GM19397 (cell line): ENCODE results near the gene LMOD2.
A peak's percentile ranks its signal among the peaks of the same experiment; 100 is the strongest.
"Not testable (repeated sequence)": the region's sequence is repeated elsewhere in the genome, so short reads cannot be mapped to it uniquely, and the experiment has no call there.

Experiments used
- ATAC-seq: cut with Tn5 transposase; IDR thresholded peaks from one replicate; pipeline ENCODE4 v1.9.1; 2021; ENCODE audit warnings: mild to moderate bottlenecking, moderate library complexity; ENCODE audit not compliant: unreplicated experiment

Gene LMOD2, protein sequence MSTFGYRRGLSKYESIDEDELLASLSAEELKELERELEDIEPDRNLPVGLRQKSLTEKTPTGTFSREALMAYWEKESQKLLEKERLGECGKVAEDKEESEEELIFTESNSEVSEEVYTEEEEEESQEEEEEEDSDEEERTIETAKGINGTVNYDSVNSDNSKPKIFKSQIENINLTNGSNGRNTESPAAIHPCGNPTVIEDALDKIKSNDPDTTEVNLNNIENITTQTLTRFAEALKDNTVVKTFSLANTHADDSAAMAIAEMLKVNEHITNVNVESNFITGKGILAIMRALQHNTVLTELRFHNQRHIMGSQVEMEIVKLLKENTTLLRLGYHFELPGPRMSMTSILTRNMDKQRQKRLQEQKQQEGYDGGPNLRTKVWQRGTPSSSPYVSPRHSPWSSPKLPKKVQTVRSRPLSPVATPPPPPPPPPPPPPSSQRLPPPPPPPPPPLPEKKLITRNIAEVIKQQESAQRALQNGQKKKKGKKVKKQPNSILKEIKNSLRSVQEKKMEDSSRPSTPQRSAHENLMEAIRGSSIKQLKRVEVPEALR

DNA sequence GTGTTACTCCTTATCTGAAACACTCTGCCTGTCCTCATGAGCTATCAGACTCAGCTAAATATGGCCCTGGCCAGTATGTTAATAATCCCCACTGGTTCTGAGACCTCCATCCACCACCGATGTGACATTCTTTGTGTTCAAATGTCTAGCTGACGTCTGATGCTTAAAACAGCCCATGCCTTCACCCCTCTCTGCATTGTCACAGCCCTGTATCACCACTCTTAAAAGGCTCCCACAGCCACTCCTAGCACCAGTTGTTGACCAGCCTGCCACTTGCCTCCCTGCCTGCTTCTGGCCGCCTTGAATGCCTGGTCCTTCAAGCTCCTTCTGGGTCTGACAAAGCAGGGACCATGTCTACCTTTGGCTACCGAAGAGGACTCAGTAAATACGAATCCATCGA is at the start of gene LMOD2:
TSS of gene LMOD2 (plus strand) at position 253 of the 400 bp plus-strand sequence. CDS start at position 351, 98 bp downstream.
- ATAC-seq: no peak

- no peak for ATAC-seq
Measured at GRCh38 chr7:123607423-123607975, 48.2 kb upstream of the LMOD2 start.

DNA sequence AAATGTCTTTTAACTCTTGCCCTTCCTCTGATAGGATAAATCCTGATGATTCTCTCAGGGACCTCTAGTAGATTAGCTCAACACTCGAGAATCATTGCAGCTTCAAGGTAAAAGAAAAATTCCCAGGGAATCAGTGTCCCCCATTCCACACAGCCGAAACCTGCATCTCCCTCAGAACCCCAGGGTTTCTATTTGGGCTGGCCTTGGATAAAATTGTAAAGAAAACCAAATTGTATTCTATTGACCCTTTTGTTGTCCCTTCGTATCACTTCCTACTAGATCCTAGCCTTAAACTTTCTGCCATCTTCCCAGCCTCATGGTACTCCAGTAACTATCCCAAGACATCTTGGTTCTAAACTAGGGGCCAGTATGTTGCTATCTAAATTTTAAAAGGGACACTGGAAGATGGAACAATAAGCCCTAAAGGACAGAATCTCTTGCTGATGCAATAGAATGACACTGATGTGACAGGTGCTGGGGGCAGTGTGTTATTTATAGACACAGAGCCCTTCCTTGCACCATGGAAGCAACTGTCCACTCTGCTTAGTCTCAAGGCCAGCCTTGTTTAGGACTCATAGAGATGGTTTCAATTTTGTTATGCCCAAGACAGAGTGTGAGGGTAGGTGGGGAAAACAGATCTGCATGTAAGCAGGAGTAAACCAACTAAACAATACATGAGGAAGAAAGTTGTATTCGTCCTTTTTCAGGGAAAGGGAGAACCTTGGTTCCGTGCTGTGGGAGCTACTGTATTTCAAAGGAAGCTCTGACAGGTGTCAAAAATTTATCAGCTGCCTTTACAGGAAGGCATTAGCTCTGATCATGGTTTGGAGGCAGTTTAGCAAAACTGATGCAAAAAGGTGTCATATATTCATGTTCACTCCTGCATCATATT is 46.4 kb upstream of the LMOD2 start:
- ATAC-seq: no peak

- ATAC-seq: no peak
Measured at GRCh38 chr7:123609883-123610239, 45.8 kb upstream of the LMOD2 start.

GRCh38 chr7:123612024-123612423 is 43.6 kb upstream of the LMOD2 start:
- no peak for ATAC-seq

DNA sequence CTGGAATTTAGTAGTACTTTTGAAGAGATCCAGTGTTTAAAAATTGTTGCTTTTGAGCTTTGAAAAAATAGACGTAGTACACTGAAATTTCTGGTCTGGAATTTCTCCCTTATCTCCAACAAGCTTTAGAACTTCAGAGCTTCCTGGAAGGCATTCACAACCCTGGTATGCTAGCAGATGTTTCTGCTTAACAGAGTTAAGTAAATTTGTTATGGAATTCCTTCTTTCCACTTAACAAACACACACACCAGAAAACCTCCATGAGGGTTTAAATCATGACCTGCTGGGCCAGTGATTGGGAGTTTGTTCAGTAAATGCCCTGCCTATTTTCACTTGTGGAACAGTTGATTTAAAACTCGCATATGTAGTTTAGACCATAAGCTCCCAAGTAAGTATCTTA is 40.3 kb upstream of the LMOD2 start:
- ATAC-seq: no peak

GRCh38 chr7:123616223-123616622 is 39.4 kb upstream of the LMOD2 start:
- no peak for ATAC-seq

DNA sequence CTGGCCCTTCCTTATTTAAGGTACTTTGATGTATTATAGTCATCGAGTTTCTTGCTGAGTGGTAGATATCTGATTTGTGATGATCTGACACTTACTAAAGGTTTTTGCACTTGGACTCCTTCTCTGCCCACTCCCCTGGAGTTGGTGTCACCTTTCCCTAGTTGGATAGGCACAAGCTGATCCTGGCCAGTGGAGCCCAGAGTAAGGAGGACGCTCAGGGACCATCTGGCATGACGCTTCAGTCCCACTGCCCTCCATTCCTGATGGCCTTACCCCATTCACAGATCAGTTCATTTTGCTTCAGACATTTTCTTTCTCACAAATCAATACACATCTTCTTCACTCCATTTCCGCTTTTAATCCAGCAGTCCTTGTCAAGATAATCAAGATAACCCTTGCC is 34.0 kb upstream of the LMOD2 start:
- no peak for ATAC-seq

DNA sequence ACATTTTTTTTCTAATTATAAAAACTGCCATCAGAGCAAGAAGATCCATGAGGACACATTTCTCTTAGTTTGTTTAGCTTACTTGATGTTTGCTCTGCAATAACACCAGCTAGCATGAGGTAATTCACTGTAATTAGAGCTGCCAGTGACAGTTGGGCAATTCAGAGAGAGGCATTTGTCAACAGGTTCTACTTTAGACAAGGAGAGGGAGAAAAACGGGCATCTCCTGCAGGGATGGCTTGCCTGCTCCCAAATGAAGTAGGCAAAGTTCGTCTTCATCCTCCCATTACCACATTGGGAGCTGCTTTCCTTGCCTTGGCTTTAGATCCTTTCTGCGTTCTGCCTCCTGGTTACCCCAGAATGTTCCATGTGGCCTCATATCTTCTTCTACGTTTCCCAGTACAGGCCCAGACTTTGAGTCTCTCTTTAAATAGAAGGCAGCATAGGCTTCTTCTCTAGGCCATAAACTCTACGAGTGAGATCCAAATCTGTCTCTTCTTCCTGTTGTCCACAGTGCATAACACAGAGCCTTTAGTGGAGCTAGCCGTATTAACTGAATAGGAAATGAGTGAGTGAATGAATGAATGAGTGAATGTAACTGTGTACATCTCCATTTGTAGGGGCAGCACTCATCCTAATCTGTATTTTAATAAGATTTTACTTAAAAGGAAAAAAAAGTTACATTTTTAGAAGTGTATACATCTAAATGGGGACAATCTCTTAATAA is 32.8 kb upstream of the LMOD2 start:
- no peak for ATAC-seq

- ATAC-seq: peak; percentile 93
Measured at GRCh38 chr7:123624527-123625183, 31.0 kb upstream of the LMOD2 start.

- ATAC-seq: no peak
Measured at GRCh38 chr7:123625254-123625653, 30.4 kb upstream of the LMOD2 start.

- ATAC-seq: no peak
Measured at GRCh38 chr7:123627851-123628250, 27.8 kb upstream of the LMOD2 start.

DNA sequence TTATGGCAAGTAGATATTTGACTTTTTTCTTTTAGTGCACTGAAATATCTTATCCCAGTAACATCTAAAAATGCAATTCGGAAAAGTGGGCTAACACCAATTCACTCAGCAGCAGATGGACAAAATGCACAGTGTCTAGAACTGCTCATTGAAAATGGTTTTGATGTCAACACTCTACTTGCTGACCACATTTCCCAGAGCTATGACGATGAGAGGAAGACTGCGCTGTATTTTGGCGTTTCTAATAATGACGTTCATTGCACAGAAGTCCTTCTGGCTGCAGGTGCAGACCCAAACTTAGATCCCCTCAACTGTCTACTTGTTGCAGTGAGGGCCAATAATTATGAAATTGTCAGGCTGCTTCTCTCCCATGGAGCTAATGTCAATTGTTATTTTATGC is 26.8 kb upstream of the LMOD2 start:
- no peak for ATAC-seq

DNA sequence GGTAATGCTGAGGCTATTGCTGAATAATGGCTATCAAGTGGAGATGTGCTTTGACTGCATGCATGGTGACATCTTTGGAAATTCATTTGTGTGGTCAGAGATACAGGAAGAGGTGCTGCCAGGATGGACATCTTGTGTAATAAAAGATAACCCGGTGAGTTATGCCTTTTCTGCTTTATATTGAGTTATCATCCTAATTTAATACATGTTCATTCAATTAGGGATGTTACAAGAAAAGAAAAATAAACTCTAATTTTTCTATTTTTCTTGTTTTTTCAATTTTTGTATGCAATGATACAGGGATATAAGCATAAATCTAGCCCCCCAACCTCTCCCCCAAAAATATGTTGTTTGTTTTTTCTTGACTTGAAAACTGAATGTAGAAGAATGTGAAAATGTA is 26.4 kb upstream of the LMOD2 start:
- no peak for ATAC-seq

- ATAC-seq: no peak
Measured at GRCh38 chr7:123632808-123633207, 22.9 kb upstream of the LMOD2 start.

- ATAC-seq: no peak
Measured at GRCh38 chr7:123633553-123633952, 22.1 kb upstream of the LMOD2 start.

GRCh38 chr7:123634011-123634573 is 21.6 kb upstream of the LMOD2 start:
- not testable (repeated sequence) for ATAC-seq

DNA sequence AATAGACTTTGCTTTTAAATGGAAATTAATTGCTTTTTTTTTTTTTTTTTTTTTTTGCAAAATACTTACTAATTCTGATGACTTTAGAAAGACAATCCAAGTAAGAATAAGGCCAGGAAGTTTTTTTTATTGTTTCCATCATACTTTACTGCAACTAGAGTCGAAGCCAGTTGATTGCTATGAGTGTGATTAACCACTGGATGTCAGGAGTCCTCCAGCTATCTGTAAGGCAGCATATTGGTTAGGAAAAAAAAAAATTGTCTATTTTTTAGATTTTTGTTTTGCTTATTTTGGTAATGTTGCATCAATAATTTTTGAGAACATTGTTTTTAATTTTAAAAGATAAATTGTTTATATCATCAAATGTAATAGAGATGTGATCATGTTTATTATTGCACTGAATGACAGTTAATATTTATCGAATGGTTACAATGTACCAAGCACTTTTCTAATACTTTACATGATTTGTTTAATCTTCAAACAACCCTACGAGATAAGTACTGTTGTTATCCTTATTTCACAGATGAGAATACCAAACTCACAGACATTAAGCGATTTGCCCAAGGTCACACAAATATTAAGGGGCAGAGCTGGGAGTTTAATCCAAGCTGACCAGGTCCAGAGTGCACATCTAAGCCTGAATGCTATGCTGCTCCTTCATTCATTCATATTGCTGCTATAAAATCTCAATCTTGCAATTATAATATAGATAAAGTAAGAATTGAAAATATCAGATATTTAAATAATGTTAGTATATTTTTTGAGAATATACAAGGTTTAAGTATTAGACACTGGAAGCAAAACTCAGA is 19.9 kb upstream of the LMOD2 start:
- no peak for ATAC-seq

DNA sequence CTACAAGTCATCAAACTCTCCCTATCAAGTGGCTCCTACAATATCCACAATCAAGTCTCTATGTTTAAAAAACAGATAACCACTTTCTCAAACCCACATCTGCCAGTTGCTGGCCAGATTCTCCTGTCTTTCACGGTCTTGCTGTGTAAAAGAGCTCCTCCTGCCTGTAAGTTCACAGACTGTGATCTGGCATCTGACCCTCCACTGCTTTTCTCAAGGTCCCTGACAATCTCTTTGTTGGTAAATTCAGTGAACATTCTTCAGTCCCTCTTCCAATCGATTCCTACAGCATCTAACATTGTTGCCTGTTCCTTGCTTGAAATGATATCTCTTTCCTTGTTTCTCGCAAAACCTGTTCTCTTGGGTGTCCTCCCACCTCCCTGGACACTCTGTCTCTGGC is 18.5 kb upstream of the LMOD2 start:
- no peak for ATAC-seq
